Mesenchymal stem cell (in vitro differentiated cells and primary cell): ENCODE data around the gene KIF6. TPM values are rescaled to one million over a fixed set of nuclear protein-coding genes. Genes with fewer than 3 reads are reported as not detected.

Experiments used
- DNase-seq: peaks from one replicate; pipeline ENCODE4 v3.0.0-alpha.2; 2013
- H2AFZ ChIP-seq: one replicate; pipeline ENCODE4 v1.6.1; 2013; ENCODE audit warnings: low read depth, mild to moderate bottlenecking, control low read depth, inconsistent platforms, low read length, moderate library complexity
- H2AK5ac ChIP-seq: 2 replicates; pipeline ENCODE4 v1.6.1; 2013; ENCODE audit warnings: low read length, moderate library complexity, mild to moderate bottlenecking, inconsistent platforms; ENCODE audit not compliant: severe bottlenecking
- H2BK120ac ChIP-seq: one replicate; pipeline ENCODE4 v1.6.1; 2013; ENCODE audit warnings: low read depth, mild to moderate bottlenecking, inconsistent platforms, low read length, moderate library complexity
- H2BK12ac ChIP-seq, 2 experiments: one replicate each; pipeline ENCODE4 v1.6.1; 2013; ENCODE audit warnings: inconsistent platforms in 2 of 2, low read length in 2 of 2, mild to moderate bottlenecking in 2 of 2, moderate library complexity in 2 of 2, control low read depth in 1 of 2
- H2BK15ac ChIP-seq: one replicate; pipeline ENCODE4 v1.6.1; 2013; ENCODE audit warnings: mild to moderate bottlenecking, low read depth, inconsistent platforms; ENCODE audit not compliant: poor library complexity, severe bottlenecking
- H2BK5ac ChIP-seq: 2 replicates; pipeline ENCODE4 v1.6.1; 2013; ENCODE audit warnings: low read depth, mild to moderate bottlenecking, low read length, control low read depth, inconsistent platforms; ENCODE audit not compliant: poor library complexity, severe bottlenecking
- H3K14ac ChIP-seq, 2 experiments: one replicate each; pipeline ENCODE4 v1.6.1; 2013; ENCODE audit warnings: inconsistent platforms in 2 of 2, low read length in 2 of 2, control low read depth in 1 of 2, mild to moderate bottlenecking in 1 of 2, moderate library complexity in 1 of 2
- H3K18ac ChIP-seq, 2 experiments: one replicate each; pipeline ENCODE4 v1.6.1; 2013; ENCODE audit warnings: inconsistent platforms in 2 of 2, low read length in 2 of 2, control low read depth in 1 of 2, low read depth in 1 of 2, mild to moderate bottlenecking in 1 of 2
- H3K23ac ChIP-seq, 2 experiments: one replicate each; pipeline ENCODE4 v1.6.1; 2013; ENCODE audit warnings: inconsistent platforms in 2 of 2, low read length in 2 of 2, mild to moderate bottlenecking in 2 of 2, moderate library complexity in 2 of 2, control low read depth in 1 of 2
- H3K27ac ChIP-seq: 2 replicates; pipeline ENCODE4 v1.5.1; 2013; ENCODE audit warnings: mild to moderate bottlenecking, moderate library complexity, low read length, control low read depth, inconsistent platforms; ENCODE audit not compliant: poor library complexity, severe bottlenecking
- H3K27me3 ChIP-seq, 2 experiments: 2 replicates each; pipeline versions ENCODE4 v1.6.1 to v1.7.0; 2013; ENCODE audit warnings: low read length in 2 of 2, mild to moderate bottlenecking in 2 of 2, moderate library complexity in 2 of 2, control low read depth in 1 of 2, inconsistent platforms in 1 of 2; ENCODE audit not compliant: control insufficient read depth in 1 of 2, insufficient read depth in 1 of 2
- H3K36me3 ChIP-seq, 2 experiments: 2 replicates each; pipeline versions ENCODE4 v1.6.1 to v1.7.0; 2013; ENCODE audit warnings: low read length in 2 of 2, control low read depth in 1 of 2, inconsistent platforms in 1 of 2, low read depth in 1 of 2, mild to moderate bottlenecking in 1 of 2; ENCODE audit not compliant: insufficient read depth in 2 of 2, control insufficient read depth in 1 of 2
- H3K4ac ChIP-seq, 2 experiments: one replicate each; pipeline ENCODE4 v1.6.1; 2013; ENCODE audit warnings: inconsistent platforms in 2 of 2, low read length in 2 of 2, mild to moderate bottlenecking in 2 of 2, moderate library complexity in 2 of 2, control low read depth in 1 of 2, low read depth in 1 of 2
- H3K4me1 ChIP-seq: 2 replicates; pipeline ENCODE4 v1.6.1; 2013; ENCODE audit warnings: low read depth, low read length, control low read depth; ENCODE audit not compliant: control insufficient read depth, insufficient read depth
- H3K4me2 ChIP-seq: 2 replicates; pipeline ENCODE4 v1.6.1; 2013; ENCODE audit warnings: low read length, mild to moderate bottlenecking, inconsistent platforms; ENCODE audit not compliant: poor library complexity, severe bottlenecking
- H3K4me3 ChIP-seq, 2 experiments: 2 replicates each; pipeline versions ENCODE4 v1.5.1 to v1.7.0; 2013; ENCODE audit warnings: low read length in 2 of 2, mild to moderate bottlenecking in 2 of 2, control low read depth in 1 of 2, low read depth in 1 of 2; ENCODE audit not compliant: insufficient read depth in 1 of 2
- H3K79me1 ChIP-seq: replicated peaks from 2 replicates; pipeline ENCODE4 v1.6.1; 2013; ENCODE audit warnings: mild to moderate bottlenecking, control low read depth, low read length, inconsistent platforms; ENCODE audit not compliant: poor library complexity, severe bottlenecking
- H3K9ac ChIP-seq: 2 replicates; pipeline ENCODE4 v1.7.0; 2013; ENCODE audit warnings: mild to moderate bottlenecking, low read length, moderate library complexity
- H3K9me3 ChIP-seq: 2 replicates; pipeline ENCODE4 v1.7.0; 2013; ENCODE audit warnings: mild to moderate bottlenecking, low read length; ENCODE audit not compliant: control insufficient read depth
- H4K8ac ChIP-seq: one replicate; pipeline ENCODE4 v1.6.1; 2013; ENCODE audit warnings: inconsistent platforms, mild to moderate bottlenecking, low read length, moderate library complexity
- H4K91ac ChIP-seq: one replicate; pipeline ENCODE4 v1.6.1; 2013; ENCODE audit warnings: mild to moderate bottlenecking, low read length, inconsistent platforms
- WGBS: methylation state at CpG from one replicate; pipeline ENCODE4 v1.1.7; 2013; ENCODE audit warnings: mixed read lengths; 5-methylcytosine and 5-hydroxymethylcytosine counted together
- small RNA-seq: library from polyadenylated mRNA; stranded (forward); fragments of <200 nt; extraction: miRNeasy Mini kit (QIAGEN cat#:217004); gene quantifications from one replicate; pipeline ENCODE3, GENCODE V24; 2013; ENCODE audit warnings: low read depth

Gene KIF6

GRCh38 chr6:39281312-39281980 lies 443.8 kb downstream of the KIF6 start:
- no peak overlapping the region for H3K27ac ChIP-seq
- no peaks in the 10 kb centered on the region for H3K36me3 ChIP-seq
- H2BK12ac ChIP-seq: no peak overlapping the region
- H2AK5ac ChIP-seq: no peak overlapping the region
- no peaks in the 10 kb centered on the region for H3K79me1 ChIP-seq
- DNase-seq: no peak
- H3K9me3 ChIP-seq: no peaks in the 10 kb centered on the region
- 83% methylated on average over 11 of the region's 11 CpGs for WGBS
- peaks cover 6 to 8% of the 10 kb centered on the region in 2 experiments for H3K27me3 ChIP-seq
- no peak overlapping the region for H3K23ac ChIP-seq
- H3K9ac ChIP-seq: no peak overlapping the region
- H4K8ac ChIP-seq: no peak overlapping the region
- H2BK5ac ChIP-seq: no peak overlapping the region
- no peak overlapping the region for H4K91ac ChIP-seq
- H3K4me1 ChIP-seq: peaks cover 1% of the 10 kb centered on the region
- H3K4ac ChIP-seq: no peak overlapping the region
- H3K4me2 ChIP-seq: no peak overlapping the region
- no peak overlapping the region for H2BK120ac ChIP-seq
- no peak overlapping the region for H2BK15ac ChIP-seq
- no peak overlapping the region for H3K14ac ChIP-seq
- no peak overlapping the region for H3K18ac ChIP-seq
- no peak overlapping the region for H2AFZ ChIP-seq
- no peak overlapping the region for H3K4me3 ChIP-seq

GRCh38 chr6:39280247-39280731 lies 444.9 kb downstream of the KIF6 start:
- Histone ChIP-seq H2AK5ac (no peak overlapping the region), H3K9me3 (no peaks in the 10 kb centered on the region), H2BK15ac (no peak overlapping the region), H3K4ac (no peak overlapping the region), H3K14ac (no peak overlapping the region), H3K27me3 (peaks cover 6 to 8% of the 10 kb centered on the region in 2 experiments), H4K8ac (no peak overlapping the region), H3K27ac (no peak overlapping the region), H3K4me2 (no peak overlapping the region), H4K91ac (no peak overlapping the region), H3K23ac (no peak overlapping the region), H2BK5ac (no peak overlapping the region), H2BK12ac (no peak overlapping the region), H2AFZ (no peak overlapping the region), H3K36me3 (no peaks in the 10 kb centered on the region), H3K79me1 (no peaks in the 10 kb centered on the region), H3K4me3 (no peak overlapping the region), H2BK120ac (no peak overlapping the region), H3K9ac (peak overlapping the region; percentile 33), H3K18ac (no peak overlapping the region), H3K4me1 (peaks cover 1% of the 10 kb centered on the region)
- no peak for DNase-seq
- 62% methylated on average over 8 of the region's 8 CpGs for WGBS

Small RNAs within 50 kb of the gene (small RNA-seq; reads per million reads assigned to genes)
- gene RNU1-54P: not detected
